ENCODE results near the gene TNPO1. TPM values are rescaled to one million over a fixed set of nuclear protein-coding genes. Genes with fewer than 3 reads are reported as not detected.

The TNPO1 gene
- total and polyA plus RNA-seq, 10 of the 15 experiments (the other 5 are each of a cell fraction or from before 2014, with no cell fraction given), result 18.1 to 123 (median 79.2) TPM

- TF ChIP-seq RELB (IDR thresholded peaks at IDR 0.05; ENCODE audit: low read depth) (no peak), YBX1 (IDR thresholded peaks at IDR 0.05) (no peak), E2F8 (IDR thresholded peaks at IDR 0.05; ENCODE audit: low read depth, partially characterized antibody) (no peak), BRCA1 (IDR thresholded peaks at IDR 0.05; ENCODE audit: low read depth, low read length) (no peak), POU2F2 (IDR thresholded peaks at IDR 0.05; ENCODE audit: borderline replicate concordance, low read depth, low read length) (no peak), DPF2 (IDR thresholded peaks at IDR 0.05) (peak; percentile 51; the same call in 1 of the 2 replicates), REST (IDR thresholded peaks at IDR 0.05; ENCODE audit: low read depth, low read length) (no peak), ZBTB4 (CRISPR knock-in tag; IDR thresholded peaks at IDR 0.05) (no peak), TARDBP (IDR thresholded peaks at IDR 0.05; ENCODE audit: borderline replicate concordance) (no peak), HDGF (IDR thresholded peaks at IDR 0.05) (no peak), BCL11A (IDR thresholded peaks at IDR 0.05; ENCODE audit: low read depth, low read length) (no peak), RFX5 (IDR thresholded peaks at IDR 0.05; ENCODE audit: low read depth, low read length) (peak; percentile 53; the same call in 1 of the 2 replicates), MTA3 (IDR thresholded peaks at IDR 0.05; ENCODE audit: borderline replicate concordance, low read length) (no peak), GABPA (IDR thresholded peaks at IDR 0.05; ENCODE audit: low read depth) (no peak), E4F1 (IDR thresholded peaks at IDR 0.05; ENCODE audit: borderline replicate concordance, partially characterized antibody) (no peak)
Observed at GRCh38 chr5:72848474-72849428, 32.3 kb downstream of the TNPO1 start (continued).

Data from GM12878 (cell line).